Natural killer cell (primary cell): ENCODE measurements around the gene DNASE1L2. TPM values are rescaled to one million over a fixed set of nuclear protein-coding genes. Genes with fewer than 3 reads are reported as not detected.
A peak's percentile ranks its signal among the peaks of the same experiment; 100 is the strongest.

Experiments
- ATAC-seq, 3 donors: fragments of 150-1000 bp in 2 of 3; fragments of 200-7000 bp in 1 of 3; cut with Tn5 transposase; 1 replicate in 1 of 3; 2 replicates in 2 of 3; pipeline ENCODE4 v1.10.0; 2021; ENCODE audit warnings: mild to moderate bottlenecking in 2 of 3, moderate library complexity in 2 of 3
- DNase-seq, 2 donors: peaks; one replicate each; pipeline versions ENCODE4 v3.0.0 to v3.0.0-alpha.2; 2013 to 2021; ENCODE audit warnings: mixed read lengths in 1 of 2
- H3K27ac ChIP-seq: one replicate; pipeline ENCODE4 v1.5.1; 2013; ENCODE audit warnings: mild to moderate bottlenecking, low read length
- H3K27me3 ChIP-seq: one replicate; pipeline ENCODE4 v1.6.1; 2013; ENCODE audit warnings: low read length; ENCODE audit not compliant: control insufficient read depth, insufficient read depth
- H3K36me3 ChIP-seq: one replicate; pipeline ENCODE4 v1.6.1; 2013; ENCODE audit warnings: low read length; ENCODE audit not compliant: control insufficient read depth, insufficient read depth
- H3K4me1 ChIP-seq: one replicate; pipeline ENCODE4 v1.6.1; 2013; ENCODE audit warnings: low read length; ENCODE audit not compliant: control insufficient read depth, insufficient read depth
- H3K4me3 ChIP-seq: one replicate; pipeline ENCODE4 v1.5.1; 2013; ENCODE audit warnings: low read length
- H3K9me3 ChIP-seq: one replicate; pipeline ENCODE4 v1.6.1; 2013; ENCODE audit warnings: low read length; ENCODE audit not compliant: control insufficient read depth, insufficient read depth
- H3K27ac Mint-ChIP-seq, 2 donors: one replicate each; pipeline ENCODE4 v1.8.0; 2022; ENCODE audit warnings: mild to moderate bottlenecking in 2 of 2, mixed read lengths in 2 of 2, moderate library complexity in 1 of 2
- H3K27me3 Mint-ChIP-seq, 2 donors: one replicate each; pipeline ENCODE4 v1.8.0; 2022; ENCODE audit warnings: low read depth in 2 of 2, mixed read lengths in 2 of 2
- H3K36me3 Mint-ChIP-seq: one replicate; pipeline ENCODE4 v1.8.0; 2022; ENCODE audit warnings: mixed read lengths
- H3K4me1 Mint-ChIP-seq, 2 donors: one replicate each; pipeline ENCODE4 v1.8.0; 2022; ENCODE audit warnings: mixed read lengths in 2 of 2
- H3K4me3 Mint-ChIP-seq: one replicate; pipeline ENCODE4 v1.8.0; 2022; ENCODE audit warnings: mild to moderate bottlenecking, moderate library complexity, mixed read lengths
- H3K9me3 Mint-ChIP-seq, 2 donors: one replicate each; pipeline ENCODE4 v1.8.0; 2022; ENCODE audit warnings: mixed read lengths in 2 of 2
- WGBS: methylation state at CpG from one replicate; pipeline ENCODE4 v1.1.7; 2013; ENCODE audit warnings: missing lambda C conversion rate; ENCODE audit not compliant: insufficient coverage; 5-methylcytosine and 5-hydroxymethylcytosine counted together
- intact Hi-C: fragments of 100-400 bp; cut with micrococcal nuclease; formaldehyde crosslinking; loops from one replicate; pipeline ENCODE4 v1.14.2; 2022
- total RNA-seq, 4 donors: library from RNA; stranded (reverse); fragments of 120-200 nt in 1 of 4; gene quantifications; one replicate each; pipeline versions ENCODE4 v1.2.3 to v1.2.4, GENCODE V29; 2013 to 2022
- TF ChIP-seq, protein P1 (sequence below): fragments of 200-600 bp; IDR thresholded peaks from one replicate; pipeline ENCODE4 v1.8.0; 2022; ENCODE audit warnings: antibody characterized with exemption

Gene DNASE1L2
- total RNA-seq, 3 donors from 2014 or later (not counting 1 experiment from before 2014, with no cell fraction given), result 0.19 to 1.4 (median 0.77) TPM

GRCh38 chr16:2211923-2212347 is 24.3 kb upstream of the DNASE1L2 start:
- Mint-ChIP-seq H3K4me3 (peak overlapping the region; percentile 65), H3K4me1 (peaks cover 5 to 24% of the 10 kb centered on the region in 2 donors), H3K27ac (no peak overlapping the region), H3K9me3 (no peaks in the 10 kb centered on the region), H3K36me3 (no peaks in the 10 kb centered on the region), H3K27me3 (no peaks in the 10 kb centered on the region)
- no peak for DNase-seq
- TF ChIP-seq, protein P1, sequence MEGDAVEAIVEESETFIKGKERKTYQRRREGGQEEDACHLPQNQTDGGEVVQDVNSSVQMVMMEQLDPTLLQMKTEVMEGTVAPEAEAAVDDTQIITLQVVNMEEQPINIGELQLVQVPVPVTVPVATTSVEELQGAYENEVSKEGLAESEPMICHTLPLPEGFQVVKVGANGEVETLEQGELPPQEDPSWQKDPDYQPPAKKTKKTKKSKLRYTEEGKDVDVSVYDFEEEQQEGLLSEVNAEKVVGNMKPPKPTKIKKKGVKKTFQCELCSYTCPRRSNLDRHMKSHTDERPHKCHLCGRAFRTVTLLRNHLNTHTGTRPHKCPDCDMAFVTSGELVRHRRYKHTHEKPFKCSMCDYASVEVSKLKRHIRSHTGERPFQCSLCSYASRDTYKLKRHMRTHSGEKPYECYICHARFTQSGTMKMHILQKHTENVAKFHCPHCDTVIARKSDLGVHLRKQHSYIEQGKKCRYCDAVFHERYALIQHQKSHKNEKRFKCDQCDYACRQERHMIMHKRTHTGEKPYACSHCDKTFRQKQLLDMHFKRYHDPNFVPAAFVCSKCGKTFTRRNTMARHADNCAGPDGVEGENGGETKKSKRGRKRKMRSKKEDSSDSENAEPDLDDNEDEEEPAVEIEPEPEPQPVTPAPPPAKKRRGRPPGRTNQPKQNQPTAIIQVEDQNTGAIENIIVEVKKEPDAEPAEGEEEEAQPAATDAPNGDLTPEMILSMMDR, result no peak
- no peak for ATAC-seq
- Histone ChIP-seq H3K9me3 (no peaks in the 10 kb centered on the region), H3K27ac (no peak overlapping the region), H3K27me3 (no peaks in the 10 kb centered on the region), H3K4me3 (no peak overlapping the region), H3K36me3 (peaks cover 31% of the 10 kb centered on the region), H3K4me1 (peaks cover 31% of the 10 kb centered on the region)
- WGBS, result 94% methylated on average over 11 of the region's 11 CpGs
- intact Hi-C loops, result loop anchor here (10.0 kb wide), 1 partner anchor 57 kb away; the partner anchor contains the start of gene TRAF7

GRCh38 chr16:2212362-2213324 is 23.6 kb upstream of the DNASE1L2 start:
- TF ChIP-seq, protein P1, result no peak
- no peaks in the 10 kb centered on the region for H3K36me3 Mint-ChIP-seq
- Histone ChIP-seq H3K27ac (no peak overlapping the region), H3K4me1 (peaks cover 31% of the 10 kb centered on the region), H3K9me3 (no peaks in the 10 kb centered on the region), H3K4me3 (no peak overlapping the region), H3K36me3 (peaks cover 24% of the 10 kb centered on the region), H3K27me3 (no peaks in the 10 kb centered on the region)
- peaks cover 4 to 20% of the 10 kb centered on the region in 2 donors for H3K4me1 Mint-ChIP-seq
- intact Hi-C loops, result loop anchor here (10.0 kb wide), 1 partner anchor 58 kb away; the partner anchor contains the start of gene TRAF7
- no peak overlapping the region for H3K27ac Mint-ChIP-seq
- H3K9me3 Mint-ChIP-seq, result no peaks in the 10 kb centered on the region
- no peaks in the 10 kb centered on the region for H3K27me3 Mint-ChIP-seq
- ATAC-seq (no peak), DNase-seq (no peak)
- 92% methylated on average over 19 of the region's 19 CpGs for WGBS
- H3K4me3 Mint-ChIP-seq, result peak overlapping the region; percentile 65

- WGBS, result 2% methylated on average over 98 of the region's 98 CpGs
- Histone ChIP-seq H3K4me3 (peak overlapping the region; percentile 10), H3K4me1 (peaks cover 31% of the 10 kb centered on the region), H3K27ac (no peak overlapping the region), H3K36me3 (peaks cover 10% of the 10 kb centered on the region), H3K9me3 (no peaks in the 10 kb centered on the region), H3K27me3 (no peaks in the 10 kb centered on the region)
- TF ChIP-seq, protein P1, result no peak
- no peaks in the 10 kb centered on the region for H3K9me3 Mint-ChIP-seq
- peak overlapping the region in 1 of 2 donors; percentile 87 for H3K27ac Mint-ChIP-seq
- ATAC-seq (peak in 1 of 3 donors; percentile 1), DNase-seq (no peak)
- H3K4me3 Mint-ChIP-seq, result peak overlapping the region; percentile 80
- H3K4me1 Mint-ChIP-seq, result peaks cover 0 to 16% of the 10 kb centered on the region in 2 donors
- H3K36me3 Mint-ChIP-seq, result no peaks in the 10 kb centered on the region
- intact Hi-C loops, result loop anchor here (10.0 kb wide), 1 partner anchor 59 kb away; the partner anchor contains the start of gene TRAF7
- H3K27me3 Mint-ChIP-seq, result no peaks in the 10 kb centered on the region
Measured at GRCh38 chr16:2213817-2214718, 22.2 kb upstream of the DNASE1L2 start.
